Stomach (tissue), 4 donors: ENCODE results near the gene TEKT2.

Experiments used
- POLR2AphosphoS5 ChIP-seq, 3 donors: sonication (generic); formaldehyde crosslinking; IDR thresholded peaks; one replicate each; pipeline ENCODE4 v1.6.1; 2016; ENCODE audit warnings: antibody characterized with exemption in 3 of 3
- TF ChIP-seq, protein P1 (sequence below), 7 experiments: fragments of 450-650 bp in 4 of 7; fragments of 200-600 bp in 3 of 7; sonication (generic) in 3 of 7; IDR thresholded peaks; one replicate each; pipeline ENCODE4 v1.5.1; 2016 to 2019; ENCODE audit warnings: antibody characterized with exemption in 7 of 7, control low read depth in 2 of 7, mild to moderate bottlenecking in 1 of 7

DNA sequence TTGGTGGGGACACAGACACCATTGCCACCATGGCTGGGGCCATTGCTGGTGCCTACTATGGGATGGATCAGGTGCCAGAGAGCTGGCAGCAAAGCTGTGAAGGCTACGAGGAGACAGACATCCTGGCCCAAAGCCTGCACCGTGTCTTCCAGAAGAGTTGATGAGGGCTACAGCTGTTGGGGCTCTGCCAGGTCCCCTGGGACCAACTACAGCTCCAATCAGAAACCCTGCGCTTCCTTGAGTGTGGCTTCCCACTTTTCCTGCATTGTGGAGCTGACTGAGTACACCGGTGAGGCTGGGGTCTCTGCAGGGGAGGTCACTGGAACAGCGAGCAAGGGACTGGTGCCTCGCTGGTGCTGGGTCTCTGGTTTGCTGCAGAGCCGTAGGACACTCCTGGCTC lies 9.3 kb downstream of the TEKT2 start:
- TF ChIP-seq, protein P1, sequence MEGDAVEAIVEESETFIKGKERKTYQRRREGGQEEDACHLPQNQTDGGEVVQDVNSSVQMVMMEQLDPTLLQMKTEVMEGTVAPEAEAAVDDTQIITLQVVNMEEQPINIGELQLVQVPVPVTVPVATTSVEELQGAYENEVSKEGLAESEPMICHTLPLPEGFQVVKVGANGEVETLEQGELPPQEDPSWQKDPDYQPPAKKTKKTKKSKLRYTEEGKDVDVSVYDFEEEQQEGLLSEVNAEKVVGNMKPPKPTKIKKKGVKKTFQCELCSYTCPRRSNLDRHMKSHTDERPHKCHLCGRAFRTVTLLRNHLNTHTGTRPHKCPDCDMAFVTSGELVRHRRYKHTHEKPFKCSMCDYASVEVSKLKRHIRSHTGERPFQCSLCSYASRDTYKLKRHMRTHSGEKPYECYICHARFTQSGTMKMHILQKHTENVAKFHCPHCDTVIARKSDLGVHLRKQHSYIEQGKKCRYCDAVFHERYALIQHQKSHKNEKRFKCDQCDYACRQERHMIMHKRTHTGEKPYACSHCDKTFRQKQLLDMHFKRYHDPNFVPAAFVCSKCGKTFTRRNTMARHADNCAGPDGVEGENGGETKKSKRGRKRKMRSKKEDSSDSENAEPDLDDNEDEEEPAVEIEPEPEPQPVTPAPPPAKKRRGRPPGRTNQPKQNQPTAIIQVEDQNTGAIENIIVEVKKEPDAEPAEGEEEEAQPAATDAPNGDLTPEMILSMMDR (IDR thresholded peaks at IDR 0.05), result no peak
- TF ChIP-seq POLR2AphosphoS5 (IDR thresholded peaks at IDR 0.05), result no peak
